HCT116 (cell line): ENCODE results near the gene CDHR3. TPM values are rescaled to one million over a fixed set of nuclear protein-coding genes. Genes with fewer than 3 reads are reported as not detected.

ENCODE experiments used
- ATAC-seq: fragments of 200-7000 bp; cut with Tn5 transposase; 2 replicates; pipeline ENCODE4 v1.9.1; 2020; ENCODE audit warnings: mild to moderate bottlenecking, moderate library complexity
- BruUV-seq: library from RNA; stranded (reverse); fragments of 400-500 nt; replicated peaks from 2 replicates; lab custom pipeline; 2021; lab: Mats Ljungman, UMichigan
- CTCF ChIA-PET: fragments of 300-600 bp; sonication (Branson Sonifier 250); formaldehyde crosslinking; loops from one replicate; lab custom pipeline; 2021; ENCODE audit warnings: antibody characterized with exemption; lab: Charles Lee
- POLR2A ChIA-PET: fragments of 300-600, 350-600 bp; sonication (Branson Sonifier 250); formaldehyde crosslinking; loops from one replicate; lab custom pipeline; 2021; ENCODE audit warnings: antibody characterized with exemption; lab: Charles Lee
- RAD21 ChIA-PET, 2 experiments: fragments of 300-600 bp; sonication (Branson Sonifier 250); formaldehyde crosslinking; loops; one replicate each; lab custom pipeline; 2023; ENCODE audit warnings: low total read pairs in 2 of 2; ENCODE audit not compliant: uncharacterized antibody in 2 of 2, unreplicated experiment in 2 of 2, low non-redundant PET in 1 of 2; lab: Charles Lee
- DNase-seq: peaks from one replicate; pipeline ENCODE4 v3.0.0-alpha.2; 2010; ENCODE audit warnings: low read depth, low spot score
- H2AFZ ChIP-seq: fragments of 200-600 bp; shearing (Covaris generic), sonication (generic); 2 replicates; pipeline ENCODE4 v1.6.1; 2017; ENCODE audit warnings: low read depth, mixed run types, mixed read lengths, antibody characterized with exemption, low read length; ENCODE audit not compliant: poor library complexity, severe bottlenecking
- H3K27ac ChIP-seq: 2 replicates; pipeline ENCODE4 v1.5.1; 2012; ENCODE audit warnings: low read depth, low read length
- H3K27me3 ChIP-seq: fragments of 200-600 bp; sonication (generic); 2 replicates; pipeline ENCODE4 v1.6.1; 2016; ENCODE audit warnings: mixed run types, low read length, mixed read lengths; ENCODE audit not compliant: insufficient read depth
- H3K36me3 ChIP-seq, 2 experiments: fragments of 200-500 bp in 1 of 2; fragments of 200-600 bp in 1 of 2; sonication (Bioruptor generic) in 1 of 2; sonication (generic) in 1 of 2; 2 replicates each; pipeline versions ENCODE4 v1.5.1 to v1.6.1; 2014 to 2016; ENCODE audit warnings: low read length in 2 of 2, inconsistent platforms in 1 of 2, mixed read lengths in 1 of 2, mixed run types in 1 of 2; ENCODE audit not compliant: insufficient read depth in 2 of 2, control insufficient read depth in 1 of 2
- H3K4me1 ChIP-seq, 2 experiments: fragments of 200-600 bp in 1 of 2; sonication (generic) in 1 of 2; 2 replicates each; pipeline versions ENCODE4 v1.5.1 to v1.6.1; 2012 to 2017; ENCODE audit warnings: low read length in 2 of 2, inconsistent platforms in 1 of 2, mild to moderate bottlenecking in 1 of 2, mixed read lengths in 1 of 2, mixed run types in 1 of 2, moderate library complexity in 1 of 2; ENCODE audit not compliant: insufficient read depth in 2 of 2, control insufficient read depth in 1 of 2
- H3K4me2 ChIP-seq: fragments of 200-600 bp; sonication (generic); 2 replicates; pipeline ENCODE4 v1.6.1; 2017; ENCODE audit warnings: mixed run types, low read length, mixed read lengths
- H3K4me3 ChIP-seq, 2 experiments: fragments of 200-600 bp in 1 of 2; sonication (generic) in 1 of 2; replicated peaks in 1 of 2; 2 replicates each; pipeline ENCODE4 v1.5.1; 2011 to 2016; ENCODE audit warnings: low read length in 2 of 2, control low read depth in 1 of 2, low read depth in 1 of 2, mild to moderate bottlenecking in 1 of 2, mixed read lengths in 1 of 2, mixed run types in 1 of 2
- H3K79me2 ChIP-seq: fragments of 200-600 bp; sonication (generic); 2 replicates; pipeline ENCODE4 v1.6.1; 2017; ENCODE audit warnings: mild to moderate bottlenecking, mixed run types, low read length, moderate library complexity, mixed read lengths; ENCODE audit not compliant: insufficient read depth
- H3K9ac ChIP-seq: fragments of 200-600 bp; sonication (generic); 2 replicates; pipeline ENCODE4 v1.6.1; 2016; ENCODE audit warnings: low read length, mixed read lengths
- H3K9me2 ChIP-seq: fragments of 200-600 bp; sonication (generic), shearing (Covaris generic); 2 replicates; pipeline ENCODE4 v1.6.1; 2017; ENCODE audit warnings: mixed run types, mild to moderate bottlenecking, moderate library complexity; ENCODE audit not compliant: insufficient read depth
- H3K9me3 ChIP-seq, 2 experiments: fragments of 200-500 bp in 1 of 2; fragments of 200-600 bp in 1 of 2; sonication (Bioruptor generic) in 1 of 2; sonication (generic) in 1 of 2; 2 replicates each; pipeline ENCODE4 v1.6.1; 2014 to 2017; ENCODE audit warnings: low read length in 2 of 2, mixed read lengths in 2 of 2, inconsistent platforms in 1 of 2, low read depth in 1 of 2, mild to moderate bottlenecking in 1 of 2, mixed run types in 1 of 2, moderate library complexity in 1 of 2; ENCODE audit not compliant: control insufficient read depth in 1 of 2, insufficient read depth in 1 of 2
- H4K20me1 ChIP-seq: fragments of 200-600 bp; sonication (generic), shearing (Covaris generic); 2 replicates; pipeline ENCODE4 v1.6.1; 2017; ENCODE audit warnings: mixed run types, mild to moderate bottlenecking, moderate library complexity; ENCODE audit not compliant: insufficient read depth
- ATF3 ChIP-seq: IDR thresholded peaks from 2 replicates; pipeline ENCODE4 v1.6.1; 2012
- CBX3 ChIP-seq: IDR thresholded peaks from 2 replicates; pipeline ENCODE4 v1.6.1; 2012; ENCODE audit warnings: low read depth
- ELF1 ChIP-seq: IDR thresholded peaks from 2 replicates; pipeline ENCODE4 v1.6.1; 2012; ENCODE audit warnings: low read depth, borderline replicate concordance
- EZH2 ChIP-seq: fragments of 200-600 bp; sonication (generic); IDR thresholded peaks from 2 replicates; pipeline ENCODE4 v1.6.1; 2017; ENCODE audit warnings: antibody characterized with exemption, mixed run types
- EZH2phosphoT487 ChIP-seq: fragments of 200-600 bp; IDR thresholded peaks from 2 replicates; pipeline ENCODE4 v1.6.1; 2018; ENCODE audit warnings: antibody characterized with exemption, borderline replicate concordance
- POLR2A ChIP-seq: IDR thresholded peaks from 2 replicates; pipeline ENCODE4 v1.7.0; 2011; ENCODE audit warnings: borderline replicate concordance; ENCODE audit not compliant: insufficient read depth, insufficient read length; ENCODE audit errors: extremely low read depth
- POLR2AphosphoS5 ChIP-seq: IDR thresholded peaks from 2 replicates; pipeline ENCODE4 v1.6.1; 2011; ENCODE audit warnings: mild to moderate bottlenecking, low read depth, low read length, moderate library complexity
- TCF7L2 ChIP-seq: IDR thresholded peaks from 2 replicates; pipeline ENCODE4 v1.7.0; 2011; ENCODE audit warnings: borderline replicate concordance, inconsistent platforms; ENCODE audit not compliant: insufficient read depth, insufficient read length; ENCODE audit errors: extremely low read depth
- ZBTB33 ChIP-seq: IDR thresholded peaks from 2 replicates; pipeline ENCODE4 v1.6.1; 2011; ENCODE audit warnings: mild to moderate bottlenecking, low read length, moderate library complexity; ENCODE audit not compliant: insufficient replicate concordance; ENCODE audit errors: extremely low read depth
- ZFX ChIP-seq: fragments of 450-650 bp; IDR thresholded peaks from 2 replicates; pipeline ENCODE4 v1.6.1; 2017
- ZNF274 ChIP-seq: fragments of 200-500 bp; sonication (Bioruptor generic); IDR thresholded peaks from 2 replicates; pipeline ENCODE4 v1.6.1; 2014; ENCODE audit warnings: mild to moderate bottlenecking, low read depth, low read length, inconsistent platforms
- intact Hi-C: fragments of 100-400 bp; cut with micrococcal nuclease; formaldehyde crosslinking; loops from 2 replicates; pipeline ENCODE4 v1.10.0; 2022
- total RNA-seq: library from RNA; stranded (reverse); gene quantifications from one replicate; pipeline ENCODE4 v1.2.1, GENCODE V29; 2021; ENCODE audit not compliant: unreplicated experiment
- TF ChIP-seq, protein P1 (sequence below): IDR thresholded peaks from 2 replicates; pipeline ENCODE4 v1.6.1; 2012

The CDHR3 gene
- total RNA-seq, 1 experiment from 2014 or later: 5.5 TPM

DNA sequence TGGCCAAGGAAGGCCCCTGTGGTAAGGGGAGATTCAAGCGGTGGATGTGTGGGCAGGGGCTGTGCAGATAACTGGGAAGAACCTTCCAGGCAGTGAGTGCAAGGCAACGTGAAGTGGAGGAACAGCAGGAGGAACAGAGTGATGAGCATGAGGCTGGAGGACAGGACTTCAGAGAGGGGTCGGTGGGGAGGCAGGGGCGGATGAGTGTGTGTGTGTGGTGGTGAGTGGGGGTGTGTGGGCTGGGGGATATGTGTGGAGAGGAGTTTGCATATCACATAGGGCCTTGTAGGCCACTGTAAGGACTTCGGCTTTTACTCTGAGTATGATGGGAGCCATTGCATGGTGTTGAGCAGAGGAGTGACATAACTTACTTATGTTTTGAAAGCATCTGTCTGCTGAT, 75.2 kb downstream of the CDHR3 start:
- CTCF ChIA-PET: interaction anchor here (1.2 kb wide), 1 partner anchor 278 kb away, joined by 3 read pairs; no protein-coding TSS in a partner anchor
- intact Hi-C loops: no loop called here
- H3K4me3 ChIP-seq: no peak overlapping the region
- H3K9me3 ChIP-seq: peaks cover 0 to 7% of the 10 kb centered on the region in 2 experiments; a peak in 1 of 4 replicates
- no peaks in the 10 kb centered on the region for H3K36me3 ChIP-seq
- no peak overlapping the region for H3K27ac ChIP-seq
- H3K79me2 ChIP-seq: no peaks in the 10 kb centered on the region
- TF ChIP-seq ELF1 (no peak), ZNF274 (no peak), ZBTB33 (no peak), TCF7L2 (no peak)
- TF ChIP-seq, all 23 proteins: peak for 0
- H4K20me1 ChIP-seq: no peaks in the 10 kb centered on the region
- peaks cover 0 to 12% of the 10 kb centered on the region in 2 experiments; a peak in 2 of 4 replicates for H3K4me1 ChIP-seq
- BruUV-seq: no TSS peak
- no peak for ATAC-seq
- no peak overlapping the region for H3K9ac ChIP-seq
- no peak for DNase-seq
- RAD21 ChIA-PET: no interaction called here
- POLR2A ChIA-PET: interaction anchor here (0.6 kb wide), 1 partner anchor 54 kb away, joined by 3 read pairs; no protein-coding TSS in a partner anchor
- no peaks in the 10 kb centered on the region for H3K9me2 ChIP-seq
- H2AFZ ChIP-seq: no peak overlapping the region
- H3K4me2 ChIP-seq: no peak overlapping the region
- H3K27me3 ChIP-seq: no peaks in the 10 kb centered on the region

DNA sequence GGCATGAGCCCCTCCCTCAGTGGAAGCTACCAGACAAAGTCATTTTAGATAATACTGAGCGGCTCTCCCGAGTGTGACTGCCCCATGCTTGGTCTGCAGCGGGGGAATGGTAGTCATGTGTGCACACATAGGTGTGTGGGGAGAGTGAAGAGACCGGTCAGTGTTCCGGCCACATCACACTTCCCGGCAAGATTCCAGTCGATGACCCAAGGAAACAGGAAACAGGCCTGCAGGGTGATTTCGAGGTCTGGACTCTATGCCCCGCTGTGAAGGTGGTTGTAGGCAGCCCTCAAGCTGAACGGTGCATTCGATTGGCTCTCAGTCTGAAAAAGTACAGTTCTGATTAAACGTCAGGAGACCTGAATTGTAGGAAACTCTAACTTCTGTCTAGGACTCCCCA, 75.9 kb downstream of the CDHR3 start:
- no TSS peak for BruUV-seq
- H3K9me2 ChIP-seq: no peaks in the 10 kb centered on the region
- DNase-seq (no peak), ATAC-seq (no peak)
- intact Hi-C loops: no loop called here
- ChIA-PET CTCF (interaction anchor here (0.8 kb wide), 1 partner anchor 105 kb away, joined by 3 read pairs; no protein-coding TSS in a partner anchor), POLR2A (no interaction called here), RAD21 (no interaction called here)
- no peaks in the 10 kb centered on the region for H3K79me2 ChIP-seq
- H3K4me3 ChIP-seq: no peak overlapping the region
- no peaks in the 10 kb centered on the region for H3K36me3 ChIP-seq
- H3K27ac ChIP-seq: no peak overlapping the region
- H3K27me3 ChIP-seq: no peaks in the 10 kb centered on the region
- peaks cover 0 to 3% of the 10 kb centered on the region in 2 experiments; a peak in 1 of 4 replicates for H3K9me3 ChIP-seq
- H3K4me2 ChIP-seq: no peak overlapping the region
- peaks cover 0 to 12% of the 10 kb centered on the region in 2 experiments; a peak in 2 of 4 replicates for H3K4me1 ChIP-seq
- H3K9ac ChIP-seq: no peak overlapping the region
- no peaks in the 10 kb centered on the region for H4K20me1 ChIP-seq
- H2AFZ ChIP-seq: no peak overlapping the region
- TF ChIP-seq ELF1 (no peak), EZH2phosphoT487 (no peak), POLR2A (no peak), ZFX (no peak), CBX3 (no peak), ZBTB33 (no peak), POLR2AphosphoS5 (no peak), EZH2 (no peak), ATF3 (no peak)
- TF ChIP-seq, protein P1, sequence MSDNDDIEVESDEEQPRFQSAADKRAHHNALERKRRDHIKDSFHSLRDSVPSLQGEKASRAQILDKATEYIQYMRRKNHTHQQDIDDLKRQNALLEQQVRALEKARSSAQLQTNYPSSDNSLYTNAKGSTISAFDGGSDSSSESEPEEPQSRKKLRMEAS: no peak
